HCT116 (cell line): ENCODE results near the gene ATP6V0D1. TPM values are rescaled to one million over a fixed set of nuclear protein-coding genes. Genes with fewer than 3 reads are reported as not detected.

Experiments used
- ATAC-seq: fragments of 200-7000 bp; cut with Tn5 transposase; 2 replicates; pipeline ENCODE4 v1.9.1; 2020; ENCODE audit warnings: mild to moderate bottlenecking, moderate library complexity
- BruUV-seq: library from RNA; stranded (reverse); fragments of 400-500 nt; replicated peaks from 2 replicates; lab custom pipeline; 2021; lab: Mats Ljungman, UMichigan
- CTCF ChIA-PET: fragments of 300-600 bp; sonication (Branson Sonifier 250); formaldehyde crosslinking; loops from one replicate; lab custom pipeline; 2021; ENCODE audit warnings: antibody characterized with exemption; lab: Charles Lee
- POLR2A ChIA-PET: fragments of 300-600, 350-600 bp; sonication (Branson Sonifier 250); formaldehyde crosslinking; loops from one replicate; lab custom pipeline; 2021; ENCODE audit warnings: antibody characterized with exemption; lab: Charles Lee
- RAD21 ChIA-PET, 2 experiments: fragments of 300-600 bp; sonication (Branson Sonifier 250); formaldehyde crosslinking; loops; one replicate each; lab custom pipeline; 2023; ENCODE audit warnings: low total read pairs in 2 of 2; ENCODE audit not compliant: uncharacterized antibody in 2 of 2, unreplicated experiment in 2 of 2, low non-redundant PET in 1 of 2; lab: Charles Lee
- DNase-seq: peaks from one replicate; pipeline ENCODE4 v3.0.0-alpha.2; 2010; ENCODE audit warnings: low read depth, low spot score
- H2AFZ ChIP-seq: fragments of 200-600 bp; shearing (Covaris generic), sonication (generic); 2 replicates; pipeline ENCODE4 v1.6.1; 2017; ENCODE audit warnings: low read depth, mixed run types, mixed read lengths, antibody characterized with exemption, low read length; ENCODE audit not compliant: poor library complexity, severe bottlenecking
- H3K27ac ChIP-seq: 2 replicates; pipeline ENCODE4 v1.5.1; 2012; ENCODE audit warnings: low read depth, low read length
- H3K27me3 ChIP-seq: fragments of 200-600 bp; sonication (generic); 2 replicates; pipeline ENCODE4 v1.6.1; 2016; ENCODE audit warnings: mixed run types, low read length, mixed read lengths; ENCODE audit not compliant: insufficient read depth
- H3K36me3 ChIP-seq, 2 experiments: fragments of 200-500 bp in 1 of 2; fragments of 200-600 bp in 1 of 2; sonication (Bioruptor generic) in 1 of 2; sonication (generic) in 1 of 2; 2 replicates each; pipeline versions ENCODE4 v1.5.1 to v1.6.1; 2014 to 2016; ENCODE audit warnings: low read length in 2 of 2, inconsistent platforms in 1 of 2, mixed read lengths in 1 of 2, mixed run types in 1 of 2; ENCODE audit not compliant: insufficient read depth in 2 of 2, control insufficient read depth in 1 of 2
- H3K4me1 ChIP-seq, 2 experiments: fragments of 200-600 bp in 1 of 2; sonication (generic) in 1 of 2; 2 replicates each; pipeline versions ENCODE4 v1.5.1 to v1.6.1; 2012 to 2017; ENCODE audit warnings: low read length in 2 of 2, inconsistent platforms in 1 of 2, mild to moderate bottlenecking in 1 of 2, mixed read lengths in 1 of 2, mixed run types in 1 of 2, moderate library complexity in 1 of 2; ENCODE audit not compliant: insufficient read depth in 2 of 2, control insufficient read depth in 1 of 2
- H3K4me2 ChIP-seq: fragments of 200-600 bp; sonication (generic); 2 replicates; pipeline ENCODE4 v1.6.1; 2017; ENCODE audit warnings: mixed run types, low read length, mixed read lengths
- H3K4me3 ChIP-seq, 2 experiments: fragments of 200-600 bp in 1 of 2; sonication (generic) in 1 of 2; replicated peaks in 1 of 2; 2 replicates each; pipeline ENCODE4 v1.5.1; 2011 to 2016; ENCODE audit warnings: low read length in 2 of 2, control low read depth in 1 of 2, low read depth in 1 of 2, mild to moderate bottlenecking in 1 of 2, mixed read lengths in 1 of 2, mixed run types in 1 of 2
- H3K79me2 ChIP-seq: fragments of 200-600 bp; sonication (generic); 2 replicates; pipeline ENCODE4 v1.6.1; 2017; ENCODE audit warnings: mild to moderate bottlenecking, mixed run types, low read length, moderate library complexity, mixed read lengths; ENCODE audit not compliant: insufficient read depth
- H3K9ac ChIP-seq: fragments of 200-600 bp; sonication (generic); 2 replicates; pipeline ENCODE4 v1.6.1; 2016; ENCODE audit warnings: low read length, mixed read lengths
- H3K9me2 ChIP-seq: fragments of 200-600 bp; sonication (generic), shearing (Covaris generic); 2 replicates; pipeline ENCODE4 v1.6.1; 2017; ENCODE audit warnings: mixed run types, mild to moderate bottlenecking, moderate library complexity; ENCODE audit not compliant: insufficient read depth
- H3K9me3 ChIP-seq, 2 experiments: fragments of 200-500 bp in 1 of 2; fragments of 200-600 bp in 1 of 2; sonication (Bioruptor generic) in 1 of 2; sonication (generic) in 1 of 2; 2 replicates each; pipeline ENCODE4 v1.6.1; 2014 to 2017; ENCODE audit warnings: low read length in 2 of 2, mixed read lengths in 2 of 2, inconsistent platforms in 1 of 2, low read depth in 1 of 2, mild to moderate bottlenecking in 1 of 2, mixed run types in 1 of 2, moderate library complexity in 1 of 2; ENCODE audit not compliant: control insufficient read depth in 1 of 2, insufficient read depth in 1 of 2
- H4K20me1 ChIP-seq: fragments of 200-600 bp; sonication (generic), shearing (Covaris generic); 2 replicates; pipeline ENCODE4 v1.6.1; 2017; ENCODE audit warnings: mixed run types, mild to moderate bottlenecking, moderate library complexity; ENCODE audit not compliant: insufficient read depth
- ATF3 ChIP-seq: IDR thresholded peaks from 2 replicates; pipeline ENCODE4 v1.6.1; 2012
- CBX3 ChIP-seq: IDR thresholded peaks from 2 replicates; pipeline ENCODE4 v1.6.1; 2012; ENCODE audit warnings: low read depth
- CTCF ChIP-seq, 3 experiments: fragments of 200-600 bp in 1 of 3; sonication (generic) in 1 of 3; IDR thresholded peaks in 2 of 3; conservative IDR thresholded peaks in 1 of 3; 2 replicates each; pipeline ENCODE4 v1.5.1; 2012 to 2017; ENCODE audit warnings: low read depth in 2 of 3, low read length in 2 of 3, antibody characterized with exemption in 1 of 3, borderline replicate concordance in 1 of 3, control low read depth in 1 of 3, mild to moderate bottlenecking in 1 of 3, mixed read lengths in 1 of 3, mixed run types in 1 of 3, moderate library complexity in 1 of 3; ENCODE audit not compliant: insufficient read depth in 1 of 3
- EGR1 ChIP-seq: IDR thresholded peaks from 2 replicates; pipeline ENCODE4 v1.6.1; 2012; ENCODE audit warnings: low read depth
- ELF1 ChIP-seq: IDR thresholded peaks from 2 replicates; pipeline ENCODE4 v1.6.1; 2012; ENCODE audit warnings: low read depth, borderline replicate concordance
- EZH2phosphoT487 ChIP-seq: fragments of 200-600 bp; IDR thresholded peaks from 2 replicates; pipeline ENCODE4 v1.6.1; 2018; ENCODE audit warnings: antibody characterized with exemption, borderline replicate concordance
- FOSL1 ChIP-seq: IDR thresholded peaks from 2 replicates; pipeline ENCODE4 v1.6.1; 2012; ENCODE audit warnings: low read depth
- JUND ChIP-seq: IDR thresholded peaks from 2 replicates; pipeline ENCODE4 v1.6.1; 2012
- MAX ChIP-seq: IDR thresholded peaks from 2 replicates; pipeline ENCODE4 v1.6.1; 2012
- POLR2A ChIP-seq: IDR thresholded peaks from 2 replicates; pipeline ENCODE4 v1.7.0; 2011; ENCODE audit warnings: borderline replicate concordance; ENCODE audit not compliant: insufficient read depth, insufficient read length; ENCODE audit errors: extremely low read depth
- RAD21 ChIP-seq: IDR thresholded peaks from 2 replicates; pipeline ENCODE4 v1.6.1; 2012; ENCODE audit warnings: low read depth, mild to moderate bottlenecking
- REST ChIP-seq: IDR thresholded peaks from 2 replicates; pipeline ENCODE4 v1.6.1; 2012; ENCODE audit warnings: low read depth
- SIN3A ChIP-seq: IDR thresholded peaks from 2 replicates; pipeline ENCODE4 v1.6.1; 2012; ENCODE audit warnings: low read depth
- SP1 ChIP-seq: IDR thresholded peaks from 2 replicates; pipeline ENCODE4 v1.6.1; 2012; ENCODE audit warnings: low read depth
- SRF ChIP-seq: IDR thresholded peaks from 2 replicates; pipeline ENCODE4 v1.6.1; 2012; ENCODE audit warnings: low read depth
- TCF7L2 ChIP-seq: IDR thresholded peaks from 2 replicates; pipeline ENCODE4 v1.7.0; 2011; ENCODE audit warnings: borderline replicate concordance, inconsistent platforms; ENCODE audit not compliant: insufficient read depth, insufficient read length; ENCODE audit errors: extremely low read depth
- ZBTB33 ChIP-seq: IDR thresholded peaks from 2 replicates; pipeline ENCODE4 v1.6.1; 2011; ENCODE audit warnings: mild to moderate bottlenecking, low read length, moderate library complexity; ENCODE audit not compliant: insufficient replicate concordance; ENCODE audit errors: extremely low read depth
- ZFX ChIP-seq: fragments of 450-650 bp; IDR thresholded peaks from 2 replicates; pipeline ENCODE4 v1.6.1; 2017
- ZNF274 ChIP-seq: fragments of 200-500 bp; sonication (Bioruptor generic); IDR thresholded peaks from 2 replicates; pipeline ENCODE4 v1.6.1; 2014; ENCODE audit warnings: mild to moderate bottlenecking, low read depth, low read length, inconsistent platforms
- intact Hi-C: fragments of 100-400 bp; cut with micrococcal nuclease; formaldehyde crosslinking; loops from 2 replicates; pipeline ENCODE4 v1.10.0; 2022
- total RNA-seq: library from RNA; stranded (reverse); gene quantifications from one replicate; pipeline ENCODE4 v1.2.1, GENCODE V29; 2021; ENCODE audit not compliant: unreplicated experiment

The ATP6V0D1 gene
- total RNA-seq, 1 experiment from 2014 or later, result 36.6 TPM

- ATAC-seq, result peak; percentile 75
- no peaks in the 10 kb centered on the region for H3K9me3 ChIP-seq
- peaks cover 10 to 20% of the 10 kb centered on the region in 2 experiments for H3K4me1 ChIP-seq
- TF ChIP-seq RAD21, result no peak
- no peak for TF ChIP-seq MAX
- TF ChIP-seq ATF3, result no peak
- TF ChIP-seq ZNF274, result no peak
- TF ChIP-seq CBX3, result no peak
- no peak for TF ChIP-seq SIN3A
- no peak for TF ChIP-seq ZBTB33
- TF ChIP-seq SRF, result no peak
- no peak for TF ChIP-seq EGR1
- TF ChIP-seq CTCF (IDR thresholded peaks at IDR 0.05 in 2 of 3, conservative IDR thresholded peaks at IDR 0.05 in 1 of 3; ENCODE audit: borderline replicate concordance in 1 of 3, insufficient read depth in 1 of 3, low read depth in 2 of 3, low read length in 2 of 3), result no peak
- TF ChIP-seq ELF1, result no peak
- TF ChIP-seq REST, result no peak
- no peak for TF ChIP-seq EZH2phosphoT487
- no peak for TF ChIP-seq JUND
- TF ChIP-seq TCF7L2, result no peak
- no peak for TF ChIP-seq POLR2A
- TF ChIP-seq SP1, result no peak
- TF ChIP-seq FOSL1, result no peak
- no peak for TF ChIP-seq ZFX
- H3K36me3 ChIP-seq, result no peaks in the 10 kb centered on the region
- intact Hi-C loops, result loop anchor here (5.0 kb wide), 1 partner anchor 134 kb away; no protein-coding TSS in a partner anchor
- H3K27ac ChIP-seq, result peak overlapping the region; percentile 37; the same call in 1 of the 2 replicates
- H3K9ac ChIP-seq, result peak overlapping the region; percentile 49
- no peaks in the 10 kb centered on the region for H4K20me1 ChIP-seq
- 0 out of 4 replicates have a peak overlapping the region, but pooled peaks of 1 of the 2 experiments have one; percentile 10 for H3K4me3 ChIP-seq
- H3K27me3 ChIP-seq, result no peaks in the 10 kb centered on the region
- no peaks in the 10 kb centered on the region for H3K79me2 ChIP-seq
- H3K4me2 ChIP-seq, result peak overlapping the region; percentile 64
- no TSS peak for BruUV-seq
- no peaks in the 10 kb centered on the region for H3K9me2 ChIP-seq
- DNase-seq, result peak; percentile 71
- ChIA-PET CTCF (no interaction called here), RAD21 (no interaction called here), POLR2A (interaction anchor here (0.7 kb wide), 1 partner anchor 234 kb away, joined by 3 read pairs; no protein-coding TSS in a partner anchor)
- H2AFZ ChIP-seq, result no peak overlapping the region
Measured at GRCh38 chr16:67396159-67397035, 84.6 kb downstream of the ATP6V0D1 start.
